HG03342 (cell line): ENCODE results near the gene CTXND1.
"Not testable (repeated sequence)": the region's sequence is repeated elsewhere in the genome, so short reads cannot be mapped to it uniquely, and the experiment has no call there.

Experiments used
- ATAC-seq: cut with Tn5 transposase; IDR thresholded peaks from one replicate; pipeline ENCODE4 v1.9.1; 2021; ENCODE audit warnings: mild to moderate bottlenecking, moderate library complexity; ENCODE audit not compliant: unreplicated experiment

Gene CTXND1

DNA sequence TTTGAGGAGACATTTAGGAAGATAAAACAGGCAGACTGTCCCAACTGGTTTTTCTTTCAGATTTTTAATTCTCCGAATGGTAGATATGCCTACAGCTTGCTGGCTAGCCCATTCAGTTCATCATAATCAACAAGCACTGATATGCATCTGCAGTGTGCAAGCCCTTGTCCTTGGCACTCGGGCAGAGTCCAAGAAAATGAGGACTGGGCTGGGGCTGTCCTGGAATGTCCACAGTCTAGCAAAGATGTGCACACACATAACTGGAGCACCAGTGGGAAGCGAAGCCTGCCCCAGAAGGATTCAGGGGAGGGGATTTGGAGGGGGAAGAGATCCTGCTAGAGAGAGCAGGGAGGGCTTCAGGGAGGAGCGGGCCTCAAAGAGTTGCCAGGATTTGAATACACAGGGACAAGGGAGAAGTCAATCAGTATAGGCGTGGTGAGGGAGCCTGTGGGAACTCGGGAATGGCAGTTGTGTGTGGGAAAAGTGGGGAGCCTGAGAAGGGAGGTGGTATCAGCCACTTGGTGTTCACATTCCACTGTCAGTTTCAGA, 90.5 kb downstream of the CTXND1 start:
- ATAC-seq, result no peak

DNA sequence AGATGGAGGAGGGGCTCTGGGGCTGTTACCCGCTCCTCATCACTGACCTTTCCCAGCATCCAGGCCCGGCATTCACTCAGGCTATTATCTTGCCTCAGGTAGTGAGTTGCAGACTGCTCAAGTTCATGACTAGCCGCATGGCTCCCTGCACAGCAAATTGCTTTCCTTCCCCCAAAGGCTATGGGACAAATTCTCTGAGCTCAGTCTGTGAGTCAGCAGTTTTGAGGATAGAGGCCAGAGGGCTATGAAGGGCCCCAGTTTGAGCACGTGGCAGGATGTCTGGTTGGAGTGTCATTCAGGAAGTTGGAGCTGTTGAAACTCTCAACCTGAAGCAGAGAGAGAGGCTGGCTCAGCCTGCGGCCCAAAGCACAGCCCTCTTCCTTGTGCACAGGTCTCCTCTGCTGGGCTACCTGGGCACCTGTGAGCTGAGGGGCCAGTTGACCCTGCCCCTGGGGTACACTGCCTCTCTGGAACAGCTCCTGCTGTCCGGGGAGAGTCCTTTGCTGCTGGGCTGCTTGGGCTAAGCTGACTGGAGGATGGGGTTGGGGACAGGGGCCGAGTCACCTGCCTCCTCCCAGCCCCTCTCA, 91.3 kb downstream of the CTXND1 start:
- peak; percentile 88 for ATAC-seq

- no peak for ATAC-seq
Observed at GRCh38 chr15:80159811-80160569, 92.0 kb downstream of the CTXND1 start.

- ATAC-seq, result no peak
Observed at GRCh38 chr15:80159301-80159700, 92.7 kb downstream of the CTXND1 start.

GRCh38 chr15:80157215-80157614, 94.8 kb downstream of the CTXND1 start:
- no peak for ATAC-seq

GRCh38 chr15:80156176-80156720, 95.8 kb downstream of the CTXND1 start:
- ATAC-seq, result no peak

DNA sequence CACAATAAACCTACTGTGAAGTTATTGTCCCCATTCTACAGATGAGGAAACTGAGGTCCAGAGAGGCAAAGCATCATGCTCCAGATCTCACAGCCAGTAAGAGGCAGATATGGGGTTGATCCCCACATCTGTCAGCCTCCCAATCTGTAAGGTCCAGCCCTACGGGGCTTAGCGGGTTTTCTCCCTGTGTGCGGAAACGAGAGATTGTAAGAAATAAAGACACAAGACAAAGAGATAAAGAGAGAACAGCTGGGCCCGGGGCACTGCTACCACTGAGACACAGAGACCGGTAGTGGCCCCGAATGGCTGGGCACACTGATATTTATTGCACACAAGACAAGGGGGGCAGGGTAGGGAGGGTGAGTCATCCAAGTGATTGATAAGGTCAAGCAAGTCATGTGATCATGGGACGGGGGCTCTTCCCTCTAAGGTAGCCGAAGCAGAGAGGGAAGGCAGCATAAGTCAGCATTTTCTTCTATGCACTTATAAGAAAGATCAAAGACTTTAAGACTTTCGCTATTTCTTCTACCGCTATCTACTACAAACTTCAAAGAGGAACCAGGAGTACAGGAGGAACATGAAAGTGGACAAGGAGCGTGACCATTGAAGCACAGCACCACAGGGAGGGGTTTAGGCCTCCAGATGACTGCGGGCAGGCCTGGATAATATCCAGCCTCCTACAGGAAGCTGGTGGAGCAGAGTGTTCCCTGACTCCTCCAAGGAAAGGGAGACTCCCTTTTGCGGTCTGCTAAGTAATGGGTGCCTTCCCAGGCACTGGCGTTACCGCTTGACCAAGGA, 96.4 kb downstream of the CTXND1 start:
- not testable (repeated sequence) for ATAC-seq

- ATAC-seq, result no peak
Observed at GRCh38 chr15:80155001-80155377, 97.0 kb downstream of the CTXND1 start.

DNA sequence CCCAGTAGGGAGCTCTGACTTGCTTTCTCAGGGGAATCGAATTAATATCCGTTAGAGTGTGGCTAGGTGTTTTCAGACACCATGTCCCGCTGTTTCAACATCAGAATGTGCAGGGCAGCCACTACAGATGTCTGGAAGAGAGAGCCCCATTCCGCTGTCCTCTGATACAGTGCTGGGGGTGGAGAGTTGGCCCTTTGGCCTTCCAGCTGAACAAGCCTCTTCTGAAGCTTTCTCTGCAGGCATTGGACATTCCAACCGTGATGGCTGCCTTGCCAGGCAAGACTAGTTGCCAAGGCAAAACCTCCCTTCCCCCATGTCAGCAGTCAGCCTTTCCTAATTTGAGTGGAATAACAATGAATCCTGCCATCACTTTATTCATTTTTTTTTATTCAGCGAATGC, 97.7 kb downstream of the CTXND1 start:
- no peak for ATAC-seq

DNA sequence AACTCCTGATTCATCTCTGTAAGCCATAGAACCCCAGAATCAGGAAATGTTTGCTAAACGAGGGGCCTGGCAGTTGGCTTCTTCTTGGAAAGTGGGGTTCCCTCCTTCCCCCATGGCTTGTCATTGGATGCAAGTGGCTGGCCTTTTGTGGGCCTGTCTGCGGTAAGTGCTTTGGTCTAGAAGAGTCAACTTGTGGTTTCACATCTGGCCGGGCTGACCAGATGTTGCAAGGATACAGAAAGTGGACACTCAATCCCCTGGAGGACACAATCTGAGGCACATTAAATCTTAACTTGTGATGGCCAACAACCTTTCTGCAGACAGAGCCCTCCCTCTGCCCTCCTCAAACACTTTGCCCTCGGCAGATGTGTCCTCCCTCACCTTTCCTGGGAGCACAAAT, 98.1 kb downstream of the CTXND1 start:
- ATAC-seq, result no peak

DNA sequence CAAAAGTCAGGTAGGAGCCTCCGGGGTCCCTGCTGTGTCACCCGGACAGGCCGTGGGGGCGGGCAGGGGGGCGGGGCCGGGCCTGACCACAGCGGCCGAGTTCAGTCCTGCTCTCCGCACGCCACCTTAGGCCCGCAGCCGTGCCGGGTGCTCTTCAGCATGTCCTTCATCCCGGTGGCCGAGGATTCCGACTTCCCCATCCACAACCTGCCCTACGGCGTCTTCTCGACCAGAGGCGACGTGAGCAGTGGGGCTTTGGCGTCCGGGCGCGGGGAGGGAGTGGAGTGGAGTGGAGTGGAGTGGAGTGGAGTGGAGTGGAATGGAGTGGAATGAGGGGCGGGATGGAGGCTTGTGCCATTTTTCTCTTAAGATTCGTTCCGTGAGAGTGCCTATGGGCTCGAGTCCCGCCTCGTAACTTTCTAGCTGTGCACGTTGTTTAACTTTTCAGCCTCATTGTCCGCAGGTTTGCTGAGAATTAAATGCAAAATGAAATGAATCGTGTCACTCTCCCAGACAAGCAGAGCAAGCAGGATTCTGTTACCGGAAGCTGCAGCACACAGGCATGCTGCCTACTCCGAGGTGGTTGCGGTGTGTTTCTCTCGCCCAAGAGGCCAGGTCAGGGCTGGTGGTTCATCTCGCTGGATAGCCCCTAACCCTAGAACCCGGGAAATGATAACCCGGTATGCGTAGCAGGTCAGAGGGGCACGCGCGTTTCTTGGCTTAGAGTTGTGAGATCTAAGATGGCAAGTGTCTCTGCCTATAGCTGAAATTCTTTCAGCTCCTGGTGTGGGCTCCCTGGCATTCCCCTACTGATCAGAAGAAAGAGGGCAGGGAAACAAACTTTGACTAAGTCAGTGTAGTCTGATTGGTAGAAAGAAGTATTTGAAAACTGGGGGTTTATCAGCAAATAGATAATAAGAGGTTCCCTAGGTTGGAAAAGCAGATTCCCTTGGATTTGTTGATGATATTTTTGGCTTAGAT, 98.8 kb downstream of the CTXND1 start, which contains the start of gene FAH:
Gene FAH, plus strand, starts transcription at position 104 of the 981 bp plus-strand sequence. Its CDS starts 56 bp downstream, at position 160.
- peak; percentile 61 for ATAC-seq

- ATAC-seq, result peak; percentile 49
Observed at GRCh38 chr15:80152180-80152895, 99.7 kb downstream of the CTXND1 start.

DNA sequence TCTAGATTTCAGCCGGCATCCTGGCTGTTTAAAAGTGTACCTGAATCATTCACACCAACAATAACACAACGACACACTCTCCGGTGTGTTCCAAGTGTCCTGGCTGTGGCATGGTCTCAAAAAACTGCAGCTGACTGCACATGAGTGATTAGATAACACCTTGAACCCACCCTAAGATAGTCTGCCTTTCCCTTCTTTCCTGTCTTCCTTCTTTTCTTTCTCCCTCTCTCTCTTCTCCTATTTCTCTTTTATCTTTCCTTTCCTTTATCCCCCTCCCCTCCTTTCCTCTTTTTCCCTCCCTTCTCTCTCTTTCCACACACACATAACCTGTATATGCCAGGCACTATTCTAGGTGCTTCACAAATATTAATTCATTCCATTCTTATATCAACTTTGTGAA, 100.4 kb downstream of the CTXND1 start:
- no peak for ATAC-seq

DNA sequence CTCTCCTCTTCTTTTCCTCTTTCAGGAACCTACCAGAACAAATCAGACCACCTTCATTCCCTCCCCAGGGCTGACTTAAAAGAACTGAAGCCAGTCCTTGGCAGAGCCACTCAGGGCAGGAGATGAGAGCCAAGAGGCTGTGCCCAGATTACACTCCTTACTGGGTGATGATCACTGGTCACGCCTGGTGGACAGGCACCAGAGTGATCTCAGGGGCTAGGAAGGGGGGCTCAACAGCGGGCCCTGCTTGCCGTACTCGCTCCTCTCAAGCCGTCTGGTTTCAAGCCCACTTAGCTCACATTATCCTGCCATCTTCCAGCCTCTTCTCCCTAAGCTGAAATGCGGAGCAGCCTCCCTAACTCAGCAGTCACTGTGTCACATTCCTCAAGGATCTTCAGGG, 100.9 kb downstream of the CTXND1 start:
- ATAC-seq, result no peak
